Measurements from ENCODE around the gene DGLUCY. TPM values are rescaled to one million over a fixed set of nuclear protein-coding genes. Genes with fewer than 3 reads are reported as not detected.

DGLUCY gene
- total and polyA plus RNA-seq, 2 donors (not counting 1 experiment from before 2014, with no cell fraction given): 91.5 to 103 TPM

DNA sequence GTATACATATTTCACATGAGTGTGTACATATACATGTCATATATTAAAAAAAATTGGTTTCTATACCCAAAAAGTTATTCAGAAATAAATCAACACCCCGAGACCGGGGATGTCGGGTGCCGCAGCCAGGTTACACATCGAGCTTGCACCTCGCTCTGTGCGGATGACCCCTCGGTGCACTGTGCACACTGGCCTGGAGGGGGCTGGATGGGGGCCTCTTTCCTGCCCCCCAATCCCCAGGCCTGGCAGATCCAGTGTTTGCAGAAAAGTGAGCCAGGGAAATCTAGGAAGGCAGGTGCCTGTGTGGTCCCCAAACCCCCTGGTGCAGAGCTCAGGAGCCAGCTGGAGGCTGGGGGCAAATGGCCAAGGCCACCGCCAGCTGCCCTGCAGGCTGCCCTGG, 157.8 kb downstream of the DGLUCY start:
- Histone ChIP-seq H4K20me1 (ENCODE audit: control insufficient read depth, insufficient read depth, low read length, poor library complexity, severe bottlenecking) (peaks cover 10% of the 10 kb centered on the region), H3K4me1 (ENCODE audit: control insufficient read depth in 2 of 2, insufficient read depth in 2 of 2, low read length in 2 of 2) (no peaks in the 10 kb centered on the region), H3K4me3 (ENCODE audit: control extremely low read depth in 1 of 5, extremely low read depth in 1 of 5, insufficient read depth in 1 of 5, low read depth in 2 of 5, low read length in 4 of 5) (no peak overlapping the region), H2AFZ (ENCODE audit: insufficient read depth, low read depth, low read length, poor library complexity, severe bottlenecking) (no peak overlapping the region), H3K36me3 (replicated peaks in 1 of 2; ENCODE audit: control extremely low read depth in 1 of 2, control insufficient read depth in 1 of 2, extremely low read depth in 1 of 2, insufficient read depth in 2 of 2, low read length in 1 of 2) (peaks cover 10 to 46% of the 10 kb centered on the region in 2 experiments), H3K27ac (ENCODE audit: low read length in 2 of 2) (no peak overlapping the region), H3K27me3 (replicated peaks in 1 of 4; ENCODE audit: control extremely low read depth in 1 of 4, control insufficient read depth in 3 of 4, insufficient read depth in 4 of 4, low read length in 3 of 4) (no peaks in the 10 kb centered on the region), H3K9me3 (ENCODE audit: control extremely low read depth in 1 of 3, control insufficient read depth in 2 of 3, insufficient read depth in 1 of 3, low read length in 2 of 3) (no peaks in the 10 kb centered on the region), H3K4me2 (replicated peaks; ENCODE audit: low read depth, low read length, poor library complexity, severe bottlenecking) (no peak overlapping the region), H3K79me2 (ENCODE audit: control insufficient read depth, insufficient read depth, low read length) (no peaks in the 10 kb centered on the region), H3K9ac (ENCODE audit: low read length) (no peak overlapping the region)
- TF ChIP-seq, protein P1, sequence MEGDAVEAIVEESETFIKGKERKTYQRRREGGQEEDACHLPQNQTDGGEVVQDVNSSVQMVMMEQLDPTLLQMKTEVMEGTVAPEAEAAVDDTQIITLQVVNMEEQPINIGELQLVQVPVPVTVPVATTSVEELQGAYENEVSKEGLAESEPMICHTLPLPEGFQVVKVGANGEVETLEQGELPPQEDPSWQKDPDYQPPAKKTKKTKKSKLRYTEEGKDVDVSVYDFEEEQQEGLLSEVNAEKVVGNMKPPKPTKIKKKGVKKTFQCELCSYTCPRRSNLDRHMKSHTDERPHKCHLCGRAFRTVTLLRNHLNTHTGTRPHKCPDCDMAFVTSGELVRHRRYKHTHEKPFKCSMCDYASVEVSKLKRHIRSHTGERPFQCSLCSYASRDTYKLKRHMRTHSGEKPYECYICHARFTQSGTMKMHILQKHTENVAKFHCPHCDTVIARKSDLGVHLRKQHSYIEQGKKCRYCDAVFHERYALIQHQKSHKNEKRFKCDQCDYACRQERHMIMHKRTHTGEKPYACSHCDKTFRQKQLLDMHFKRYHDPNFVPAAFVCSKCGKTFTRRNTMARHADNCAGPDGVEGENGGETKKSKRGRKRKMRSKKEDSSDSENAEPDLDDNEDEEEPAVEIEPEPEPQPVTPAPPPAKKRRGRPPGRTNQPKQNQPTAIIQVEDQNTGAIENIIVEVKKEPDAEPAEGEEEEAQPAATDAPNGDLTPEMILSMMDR (IDR thresholded peaks at IDR 0.05): no peak
- TF ChIP-seq EZH2 (IDR thresholded peaks at IDR 0.05; ENCODE audit: borderline replicate concordance, insufficient read depth, low read depth, low read length, poor library complexity, severe bottlenecking): no peak
- H3K4me1 Mint-ChIP-seq: no peaks in the 10 kb centered on the region
- ATAC-seq (ENCODE audit: low read depth): no peak
- CTCF ChIA-PET: interaction anchor here (0.9 kb wide), 1 partner anchor 95 kb away, joined by 4 read pairs; no protein-coding TSS in a partner anchor
- no peak overlapping the region for H3K4me3 Mint-ChIP-seq
- POLR2A ChIA-PET: no interaction called here
- intact Hi-C loops (cut with micrococcal nuclease): no loop called here
- no peak for DNase-seq
- 95% methylated on average over 8 of the region's 9 CpGs for WGBS (ENCODE audit: insufficient coverage)
- H3K9me3 Mint-ChIP-seq (ENCODE audit: insufficient read depth): no peaks in the 10 kb centered on the region
- H3K27ac Mint-ChIP-seq: no peak overlapping the region
- H3K27me3 Mint-ChIP-seq: no peaks in the 10 kb centered on the region

DNA sequence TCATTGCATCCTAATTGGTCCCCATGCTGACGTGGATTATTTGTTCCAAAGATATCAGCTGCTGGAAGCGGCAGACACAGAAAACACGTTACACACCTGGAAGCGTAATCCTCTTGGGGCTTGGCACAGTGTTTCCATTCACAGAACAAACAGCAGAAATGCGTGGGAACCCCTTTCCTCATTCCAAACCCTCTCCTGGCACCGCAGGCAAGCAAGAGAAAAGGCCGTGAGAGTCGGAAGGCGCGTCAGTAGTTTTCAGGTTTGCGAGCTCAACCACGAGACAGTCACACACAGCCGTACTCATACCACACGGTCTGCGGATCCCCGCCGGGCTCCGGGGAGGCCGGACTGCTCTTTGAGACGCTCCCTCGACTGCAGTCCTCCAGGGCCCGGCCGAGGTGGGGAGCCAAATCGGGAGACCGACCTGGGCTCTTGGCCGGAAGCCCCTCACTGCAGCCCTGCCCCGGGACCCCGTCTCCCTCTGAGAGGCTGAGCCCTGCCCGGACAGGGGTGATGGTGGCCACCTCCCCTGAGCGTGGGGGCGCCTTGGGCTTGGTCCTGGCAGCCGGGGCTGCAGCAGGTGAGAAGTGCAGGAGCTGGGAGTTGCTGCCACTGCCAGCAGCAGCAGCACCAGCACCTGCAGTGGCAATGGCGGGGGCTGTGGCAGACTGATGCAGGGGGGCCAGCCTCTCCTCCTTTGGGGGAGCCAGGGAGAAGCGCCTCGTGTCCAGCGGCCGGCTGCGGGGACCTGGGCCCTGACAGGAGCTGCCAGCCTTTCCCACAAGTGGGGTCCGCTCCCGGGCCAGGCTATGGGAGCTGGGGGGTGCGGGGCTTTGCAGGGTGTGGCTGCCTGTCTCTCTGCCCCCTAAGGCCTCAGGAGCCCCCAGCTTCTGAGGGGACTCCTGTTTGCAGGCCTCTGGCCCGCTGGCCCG, 158.7 kb downstream of the DGLUCY start:
- ATAC-seq (ENCODE audit: low read depth) (no peak), DNase-seq (no peak)
- Histone ChIP-seq H3K9me3 (ENCODE audit: control extremely low read depth in 1 of 3, control insufficient read depth in 2 of 3, insufficient read depth in 1 of 3, low read length in 2 of 3) (no peaks in the 10 kb centered on the region), H3K4me3 (ENCODE audit: control extremely low read depth in 1 of 5, extremely low read depth in 1 of 5, insufficient read depth in 1 of 5, low read depth in 2 of 5, low read length in 4 of 5) (no peak overlapping the region), H3K27me3 (replicated peaks in 1 of 4; ENCODE audit: control extremely low read depth in 1 of 4, control insufficient read depth in 3 of 4, insufficient read depth in 4 of 4, low read length in 3 of 4) (no peaks in the 10 kb centered on the region), H4K20me1 (ENCODE audit: control insufficient read depth, insufficient read depth, low read length, poor library complexity, severe bottlenecking) (peaks cover 10% of the 10 kb centered on the region), H3K9ac (ENCODE audit: low read length) (no peak overlapping the region), H3K27ac (ENCODE audit: low read length in 2 of 2) (no peak overlapping the region), H3K36me3 (replicated peaks in 1 of 2; ENCODE audit: control extremely low read depth in 1 of 2, control insufficient read depth in 1 of 2, extremely low read depth in 1 of 2, insufficient read depth in 2 of 2, low read length in 1 of 2) (peaks cover 16 to 55% of the 10 kb centered on the region in 2 experiments), H3K4me1 (ENCODE audit: control insufficient read depth in 2 of 2, insufficient read depth in 2 of 2, low read length in 2 of 2) (no peaks in the 10 kb centered on the region), H3K79me2 (ENCODE audit: control insufficient read depth, insufficient read depth, low read length) (no peaks in the 10 kb centered on the region), H3K4me2 (replicated peaks; ENCODE audit: low read depth, low read length, poor library complexity, severe bottlenecking) (no peak overlapping the region), H2AFZ (ENCODE audit: insufficient read depth, low read depth, low read length, poor library complexity, severe bottlenecking) (no peak overlapping the region)
- no peaks in the 10 kb centered on the region for H3K9me3 Mint-ChIP-seq (ENCODE audit: insufficient read depth)
- POLR2A ChIA-PET: no interaction called here
- CTCF ChIA-PET: interaction anchor here (0.9 kb wide), 1 partner anchor 96 kb away, joined by 4 read pairs; no protein-coding TSS in a partner anchor
- no peak overlapping the region for H3K4me3 Mint-ChIP-seq
- H3K27me3 Mint-ChIP-seq: no peaks in the 10 kb centered on the region
- no peak overlapping the region for H3K27ac Mint-ChIP-seq
- 98% methylated on average over 41 of the region's 43 CpGs for WGBS (ENCODE audit: insufficient coverage)
- intact Hi-C loops (cut with micrococcal nuclease): no loop called here
- H3K4me1 Mint-ChIP-seq: no peaks in the 10 kb centered on the region
- TF ChIP-seq, protein P1 (IDR thresholded peaks at IDR 0.05): no peak
- no peak for TF ChIP-seq EZH2 (IDR thresholded peaks at IDR 0.05; ENCODE audit: borderline replicate concordance, insufficient read depth, low read depth, low read length, poor library complexity, severe bottlenecking)
